ENCODE data around the gene AGPAT4. TPM values are rescaled to one million over a fixed set of nuclear protein-coding genes. Genes with fewer than 3 reads are reported as not detected.

Gene AGPAT4
- total RNA-seq, 1 experiment from 2014 or later = 9.2 TPM

- ChIA-PET CTCF (no interaction called here), POLR2A (no interaction called here)
- peaks cover 10% of the 10 kb centered on the region for H3K36me3 Mint-ChIP-seq (ENCODE audit: insufficient read depth, unreplicated experiment)
- no peak overlapping the region for H3K27ac Mint-ChIP-seq (ENCODE audit: unreplicated experiment)
- no peaks in the 10 kb centered on the region for H3K27me3 Mint-ChIP-seq (ENCODE audit: insufficient read depth, unreplicated experiment)
- H3K4me1 Mint-ChIP-seq (ENCODE audit: low read depth, unreplicated experiment) = no peaks in the 10 kb centered on the region
- no TSS peak for BruUV-seq (replicated peaks)
- Histone ChIP-seq H3K27me3 (replicated peaks; ENCODE audit: control insufficient read depth, insufficient read depth, low read length) (no peaks in the 10 kb centered on the region), H3K4me3 (ENCODE audit: low read depth, low read length) (no peak overlapping the region), H3K9me3 (no peaks in the 10 kb centered on the region), H3K4me1 (no peaks in the 10 kb centered on the region), H3K36me3 (ENCODE audit: control insufficient read depth, insufficient read depth, low read length) (no peaks in the 10 kb centered on the region; the same call in 1 of the 2 replicates)
- H3K9me3 Mint-ChIP-seq (ENCODE audit: unreplicated experiment) = peaks cover 11% of the 10 kb centered on the region
- H3K4me3 Mint-ChIP-seq (ENCODE audit: unreplicated experiment) = no peak overlapping the region
- intact Hi-C loops (cut with micrococcal nuclease; ENCODE audit: unreplicated experiment) = no loop called here
- no peak for TF ChIP-seq CTCF (IDR thresholded peaks at IDR 0.05; ENCODE audit: insufficient read depth in 1 of 2, low read depth in 1 of 2, low read length in 1 of 2, severe bottlenecking in 1 of 2, unreplicated experiment in 1 of 2)
- no peak for DNase-seq
Observed at GRCh38 chr6:161161889-161162624, 111.8 kb downstream of the AGPAT4 start.

- peaks cover 10% of the 10 kb centered on the region for H3K36me3 Mint-ChIP-seq (ENCODE audit: insufficient read depth, unreplicated experiment)
- H3K4me3 ChIP-seq (ENCODE audit: low read depth, low read length) = no peak overlapping the region
- no peaks in the 10 kb centered on the region for H3K27me3 ChIP-seq (replicated peaks; ENCODE audit: control insufficient read depth, insufficient read depth, low read length)
- BruUV-seq (replicated peaks) = no TSS peak
- DNase-seq = no peak
- no peaks in the 10 kb centered on the region for H3K9me3 ChIP-seq
- ChIA-PET CTCF (no interaction called here), POLR2A (no interaction called here)
- intact Hi-C loops (cut with micrococcal nuclease; ENCODE audit: unreplicated experiment) = no loop called here
- H3K27me3 Mint-ChIP-seq (ENCODE audit: insufficient read depth, unreplicated experiment) = no peaks in the 10 kb centered on the region
- no peaks in the 10 kb centered on the region for H3K4me1 ChIP-seq
- no peaks in the 10 kb centered on the region; the same call in 1 of the 2 replicates for H3K36me3 ChIP-seq (ENCODE audit: control insufficient read depth, insufficient read depth, low read length)
- no peak overlapping the region for H3K4me3 Mint-ChIP-seq (ENCODE audit: unreplicated experiment)
- no peaks in the 10 kb centered on the region for H3K4me1 Mint-ChIP-seq (ENCODE audit: low read depth, unreplicated experiment)
- TF ChIP-seq CTCF (IDR thresholded peaks at IDR 0.05; ENCODE audit: insufficient read depth in 1 of 2, low read depth in 1 of 2, low read length in 1 of 2, severe bottlenecking in 1 of 2, unreplicated experiment in 1 of 2) = no peak
- no peak overlapping the region for H3K27ac Mint-ChIP-seq (ENCODE audit: unreplicated experiment)
- peaks cover 11% of the 10 kb centered on the region for H3K9me3 Mint-ChIP-seq (ENCODE audit: unreplicated experiment)
Observed at GRCh38 chr6:161161121-161161520, 112.7 kb downstream of the AGPAT4 start.

DNA sequence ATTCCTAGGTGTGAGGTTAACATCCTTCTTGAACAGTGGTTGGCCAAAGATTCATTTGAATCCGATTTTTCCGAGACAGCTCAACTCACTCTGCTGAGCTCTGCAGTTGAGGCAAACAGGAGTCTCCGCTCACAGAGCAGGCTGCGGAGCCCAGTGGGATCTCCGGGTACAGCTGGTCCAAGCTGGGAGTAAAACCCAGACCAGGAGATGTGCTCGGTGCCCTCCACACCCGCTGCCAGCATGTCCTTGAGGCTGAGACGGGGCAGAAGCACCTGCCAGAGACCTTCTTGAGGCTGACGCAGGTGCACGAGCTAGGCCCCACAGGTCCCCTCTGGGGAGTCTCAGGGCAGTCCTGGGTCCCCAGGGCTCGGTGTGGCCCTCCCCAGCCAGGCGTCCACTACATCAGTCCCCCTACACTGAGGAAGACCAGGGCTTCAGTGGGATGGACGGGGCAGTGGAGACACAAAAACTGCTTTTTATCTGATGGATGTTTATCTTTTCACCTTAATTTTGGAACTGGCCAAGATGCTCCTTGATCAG, 119.0 kb downstream of the AGPAT4 start:
- Mint-ChIP-seq H3K9me3 (ENCODE audit: unreplicated experiment) (peaks cover 11% of the 10 kb centered on the region), H3K4me3 (ENCODE audit: unreplicated experiment) (no peak overlapping the region), H3K27me3 (ENCODE audit: insufficient read depth, unreplicated experiment) (no peaks in the 10 kb centered on the region), H3K4me1 (ENCODE audit: low read depth, unreplicated experiment) (no peaks in the 10 kb centered on the region), H3K27ac (ENCODE audit: unreplicated experiment) (no peak overlapping the region), H3K36me3 (ENCODE audit: insufficient read depth, unreplicated experiment) (peaks cover 3% of the 10 kb centered on the region)
- Histone ChIP-seq H3K9me3 (no peaks in the 10 kb centered on the region), H3K36me3 (ENCODE audit: control insufficient read depth, insufficient read depth, low read length) (no peaks in the 10 kb centered on the region; the same call in 1 of the 2 replicates), H3K27me3 (replicated peaks; ENCODE audit: control insufficient read depth, insufficient read depth, low read length) (no peaks in the 10 kb centered on the region), H3K4me3 (ENCODE audit: low read depth, low read length) (no peak overlapping the region), H3K4me1 (no peaks in the 10 kb centered on the region)
- no TSS peak for BruUV-seq (replicated peaks)
- ChIA-PET CTCF (interaction anchor here (1.4 to 1.6 kb wide), 2 partner anchors 216 to 219 kb away, joined by 10 read pairs; no protein-coding TSS in a partner anchor), POLR2A (no interaction called here)
- no peak for TF ChIP-seq CTCF (IDR thresholded peaks at IDR 0.05; ENCODE audit: insufficient read depth in 1 of 2, low read depth in 1 of 2, low read length in 1 of 2, severe bottlenecking in 1 of 2, unreplicated experiment in 1 of 2)
- no peak for DNase-seq
- intact Hi-C loops (cut with micrococcal nuclease; ENCODE audit: unreplicated experiment) = no loop called here
